Panc1 (cell line): Measurements from ENCODE around the gene GUCY1A2.

ENCODE experiments used
- CTCF ChIP-seq: fragments of 450-650 bp; IDR thresholded peaks from 2 replicates; pipeline ENCODE4 v1.5.1; 2017; ENCODE audit warnings: mild to moderate bottlenecking
- REST ChIP-seq, 2 experiments: IDR thresholded peaks; 2 replicates each; pipeline ENCODE4 v1.6.1; 2011 to 2012; ENCODE audit warnings: low read depth in 2 of 2, control low read depth in 1 of 2, low read length in 1 of 2, mild to moderate bottlenecking in 1 of 2, moderate library complexity in 1 of 2; ENCODE audit not compliant: insufficient read depth in 1 of 2

GRCh38 chr11:106961048-106961447, 57.2 kb downstream of the GUCY1A2 start:
- no peak for TF ChIP-seq CTCF
- TF ChIP-seq REST (IDR thresholded peaks at IDR 0.05; ENCODE audit: insufficient read depth in 1 of 2, low read depth in 2 of 2, low read length in 1 of 2) = no peak
